HEK293T (cell line): Measurements from ENCODE around the gene CHCHD1.
A peak's percentile ranks its signal among the peaks of the same experiment; 100 is the strongest.
"Not testable (repeated sequence)": the region's sequence is repeated elsewhere in the genome, so short reads cannot be mapped to it uniquely, and the experiment has no call there.

Experiments used
- CTCF ChIA-PET: fragments of 350-600 bp; formaldehyde crosslinking; extraction: SDS; loops from one replicate; lab custom pipeline; 2021; ENCODE audit warnings: antibody characterized with exemption, inconsistent platforms; lab: Yijun Ruan, JAX
- POLR2A ChIA-PET: fragments of 350-600 bp; formaldehyde crosslinking; extraction: SDS; loops from one replicate; lab custom pipeline; 2020; ENCODE audit warnings: antibody characterized with exemption, inconsistent platforms; lab: Yijun Ruan, JAX
- DNase-seq: peaks from one replicate; pipeline ENCODE4 v3.0.0; 2012; ENCODE audit warnings: mixed read lengths; ENCODE audit errors: extremely low spot score
- ARNT ChIP-seq: fragments of 450-650 bp; IDR thresholded peaks from 2 replicates; pipeline ENCODE4 v1.6.1; 2017; ENCODE audit warnings: mild to moderate bottlenecking
- BHLHE40 ChIP-seq: fragments of 450-650 bp; IDR thresholded peaks from 2 replicates; pipeline ENCODE4 v1.6.1; 2016; ENCODE audit warnings: mild to moderate bottlenecking, moderate library complexity, borderline replicate concordance
- CTBP1 ChIP-seq: fragments of 450-650 bp; IDR thresholded peaks from 2 replicates; pipeline ENCODE4 v1.6.1; 2016; ENCODE audit warnings: borderline replicate concordance
- ELF4 ChIP-seq: fragments of 450-650 bp; IDR thresholded peaks from 2 replicates; pipeline ENCODE4 v1.6.1; 2017; ENCODE audit warnings: antibody characterized with exemption
- FOXA1 ChIP-seq: fragments of 450-650 bp; IDR thresholded peaks from 2 replicates; pipeline ENCODE4 v1.6.1; 2016; ENCODE audit warnings: mild to moderate bottlenecking
- FOXK2 ChIP-seq: fragments of 450-650 bp; IDR thresholded peaks from 2 replicates; pipeline ENCODE4 v1.6.1; 2016; ENCODE audit warnings: mild to moderate bottlenecking
- FOXM1 ChIP-seq: fragments of 450-650 bp; IDR thresholded peaks from 2 replicates; pipeline ENCODE4 v1.6.1; 2017; ENCODE audit warnings: mild to moderate bottlenecking, borderline replicate concordance
- HDGF ChIP-seq: fragments of 450-650 bp; IDR thresholded peaks from 2 replicates; pipeline ENCODE4 v1.6.1; 2017; ENCODE audit warnings: antibody characterized with exemption, borderline replicate concordance
- L3MBTL2 ChIP-seq: fragments of 450-650 bp; conservative IDR thresholded peaks from 2 replicates; pipeline ENCODE4 v1.6.1; 2016; ENCODE audit warnings: mild to moderate bottlenecking
- LEF1 ChIP-seq: fragments of 450-650 bp; IDR thresholded peaks from 2 replicates; pipeline ENCODE4 v1.6.1; 2017; ENCODE audit warnings: mild to moderate bottlenecking, borderline replicate concordance
- NFRKB ChIP-seq: fragments of 450-650 bp; IDR thresholded peaks from 2 replicates; pipeline ENCODE4 v1.6.1; 2016; ENCODE audit warnings: mild to moderate bottlenecking, moderate library complexity
- PKNOX1 ChIP-seq: fragments of 450-650 bp; IDR thresholded peaks from 2 replicates; pipeline ENCODE4 v1.6.1; 2016
- SP1 ChIP-seq: fragments of 450-650 bp; IDR thresholded peaks from 2 replicates; pipeline ENCODE4 v1.6.1; 2017
- SUZ12 ChIP-seq: fragments of 450-650 bp; IDR thresholded peaks from 2 replicates; pipeline ENCODE4 v1.6.1; 2016; ENCODE audit warnings: mild to moderate bottlenecking
- TARDBP ChIP-seq: fragments of 450-650 bp; IDR thresholded peaks from 2 replicates; pipeline ENCODE4 v1.6.1; 2016
- ZNF384 ChIP-seq: fragments of 450-650 bp; IDR thresholded peaks from 2 replicates; pipeline ENCODE4 v1.6.1; 2016

The CHCHD1 gene

GRCh38 chr10:73780966-73781365 lies 882 bp upstream of the CHCHD1 start:
- TF ChIP-seq ELF4 (no peak), BHLHE40 (no peak), LEF1 (no peak), FOXM1 (no peak), L3MBTL2 (no peak), ZNF384 (no peak), HDGF (no peak), SP1 (no peak), SUZ12 (no peak), NFRKB (no peak), FOXA1 (no peak), PKNOX1 (no peak), TARDBP (no peak), FOXK2 (no peak)
- no peak for DNase-seq
- POLR2A ChIA-PET, result interaction anchor here (0.9 to 5.3 kb wide), 5 partner anchors 9 to 99 kb away, joined by 3 to 68 read pairs (median 8); partner anchors contain the start of gene SEC24C
- CTCF ChIA-PET, result no interaction called here

- POLR2A ChIA-PET, result interaction anchor here (0.6 to 5.3 kb wide), 9 partner anchors 10 to 98 kb away, joined by 3 to 68 read pairs (median 5); partner anchors contain the start of gene SEC24C
- no peak for DNase-seq
- CTCF ChIA-PET, result no interaction called here
- TF ChIP-seq NFRKB (no peak), LEF1 (no peak), ELF4 (no peak)
These were observed 335 bp upstream of the CHCHD1 start for GRCh38 chr10:73781548-73781878.

GRCh38 chr10:73782749-73783085 lies 869 bp downstream of the CHCHD1 start:
- ChIA-PET POLR2A (interaction anchor here (1.0 to 5.3 kb wide), 4 partner anchors 8 to 52 kb away, joined by 3 to 68 read pairs (median 6); partner anchors contain the start of gene SEC24C), CTCF (no interaction called here)
- DNase-seq, result no peak
- TF ChIP-seq HDGF, result no peak
- TF ChIP-seq FOXA1, result no peak
- TF ChIP-seq SP1, result no peak
- TF ChIP-seq BHLHE40, result no peak
- no peak for TF ChIP-seq L3MBTL2

GRCh38 chr10:73785211-73785720 lies 3.4 kb downstream of the CHCHD1 start, which contains the start of gene ZSWIM8:
TSS of gene ZSWIM8 (plus strand) at chr10:73785606. CDS start at chr10:73785879, 273 bp downstream.
- ChIA-PET POLR2A (interaction anchor here (0.6 to 2.7 kb wide), 6 partner anchors 10 to 159 kb away, joined by 3 to 6 read pairs (median 3); no protein-coding TSS in a partner anchor), CTCF (no interaction called here)
- DNase-seq, result peak; percentile 79
- TF ChIP-seq BHLHE40 (no peak), SUZ12 (no peak), ELF4 (peak; percentile 54; the same call in 1 of the 2 replicates), SP1 (no peak), FOXK2 (peak; percentile 33; the same call in 1 of the 2 replicates), TARDBP (0 out of 2 replicates have a peak, but pooled peaks have one; percentile 63), NFRKB (no peak)

GRCh38 chr10:73785721-73786511 lies 4.1 kb downstream of the CHCHD1 start:
- ChIA-PET POLR2A (interaction anchor here (0.6 to 2.7 kb wide), 10 partner anchors 9 to 290 kb away, joined by 3 to 11 read pairs (median 4); partner anchors contain the start of gene PPP3CB), CTCF (no interaction called here)
- TF ChIP-seq ELF4 (no peak), ARNT (no peak), BHLHE40 (no peak), ZNF384 (no peak), FOXM1 (no peak), FOXA1 (no peak), SUZ12 (no peak), HDGF (no peak), FOXK2 (no peak), PKNOX1 (no peak), SP1 (no peak), CTBP1 (no peak), NFRKB (no peak), TARDBP (no peak), LEF1 (no peak), L3MBTL2 (no peak)
- DNase-seq, result no peak

- TF ChIP-seq ARNT, result no peak
- TF ChIP-seq FOXK2, result no peak
- TF ChIP-seq ZNF384, result no peak
- no peak for TF ChIP-seq SUZ12
- no peak for TF ChIP-seq PKNOX1
- no peak for TF ChIP-seq BHLHE40
- no peak for TF ChIP-seq L3MBTL2
- TF ChIP-seq TARDBP, result no peak
- TF ChIP-seq FOXA1, result no peak
- TF ChIP-seq ELF4, result no peak
- TF ChIP-seq FOXM1, result no peak
- no peak for TF ChIP-seq HDGF
- POLR2A ChIA-PET, result interaction anchor here (0.6 to 2.7 kb wide), 10 partner anchors 8 to 291 kb away, joined by 3 to 11 read pairs (median 4); partner anchors contain the start of gene PPP3CB
- no peak for DNase-seq
- CTCF ChIA-PET, result no interaction called here
These were observed 4.7 kb downstream of the CHCHD1 start for GRCh38 chr10:73786512-73786885.

- ChIA-PET POLR2A (interaction anchor here (1.3 to 2.7 kb wide), 6 partner anchors 8 to 56 kb away, joined by 3 to 11 read pairs (median 4); a partner anchor contains a TSS), CTCF (interaction anchor here (0.6 kb wide), 1 partner anchor 93 kb away, joined by 4 read pairs; no protein-coding TSS in a partner anchor)
- not testable (repeated sequence) for DNase-seq
These were observed 5.4 kb downstream of the CHCHD1 start for GRCh38 chr10:73787031-73787800.
